Osteocyte (in vitro differentiated cells): Measurements from ENCODE around the gene DCAF8L1. TPM values are rescaled to one million over a fixed set of nuclear protein-coding genes. Genes with fewer than 3 reads are reported as not detected.
"Not testable (repeated sequence)": the region's sequence is repeated elsewhere in the genome, so short reads cannot be mapped to it uniquely, and the experiment has no call there.

ENCODE experiments used
- DNase-seq: peaks from one replicate; pipeline ENCODE4 v3.0.0; 2021; ENCODE audit warnings: mixed read lengths; ENCODE audit not compliant: unreplicated experiment; ENCODE audit errors: extremely low spot score
- H3K27ac Mint-ChIP-seq: one replicate; pipeline ENCODE4 v1.8.0; 2021; ENCODE audit warnings: mild to moderate bottlenecking, mixed read lengths; ENCODE audit not compliant: unreplicated experiment
- H3K27me3 Mint-ChIP-seq: one replicate; pipeline ENCODE4 v1.8.0; 2021; ENCODE audit warnings: mixed read lengths; ENCODE audit not compliant: unreplicated experiment
- H3K36me3 Mint-ChIP-seq: one replicate; pipeline ENCODE4 v1.8.0; 2021; ENCODE audit warnings: mixed read lengths; ENCODE audit not compliant: unreplicated experiment
- H3K4me1 Mint-ChIP-seq: one replicate; pipeline ENCODE4 v1.8.0; 2021; ENCODE audit warnings: mixed read lengths; ENCODE audit not compliant: unreplicated experiment
- H3K4me3 Mint-ChIP-seq: one replicate; pipeline ENCODE4 v1.8.0; 2021; ENCODE audit warnings: mild to moderate bottlenecking, moderate library complexity, mixed read lengths; ENCODE audit not compliant: unreplicated experiment
- H3K9me3 Mint-ChIP-seq: one replicate; pipeline ENCODE4 v1.8.0; 2021; ENCODE audit warnings: mixed read lengths; ENCODE audit not compliant: unreplicated experiment
- CTCF ChIP-seq: fragments of 200-600 bp; sonication (generic); IDR thresholded peaks from 2 replicates; pipeline ENCODE4 v1.5.0; 2021; ENCODE audit warnings: antibody characterized with exemption, mild to moderate bottlenecking, moderate library complexity
- total RNA-seq: library from RNA; stranded (reverse); gene quantifications from 2 replicates; pipeline ENCODE4 v1.2.1, GENCODE V29; 2021

Gene DCAF8L1
- total RNA-seq, 1 donor from 2014 or later = not detected

GRCh38 chrX:27964432-27964831 is 16.8 kb downstream of the DCAF8L1 start:
- no peak for TF ChIP-seq CTCF
- Mint-ChIP-seq H3K27ac (no peak overlapping the region), H3K27me3 (no peaks in the 10 kb centered on the region), H3K36me3 (no peaks in the 10 kb centered on the region), H3K9me3 (peaks cover 21% of the 10 kb centered on the region), H3K4me3 (no peak overlapping the region), H3K4me1 (no peaks in the 10 kb centered on the region)
- no peak for DNase-seq

GRCh38 chrX:27960410-27960809 is 20.8 kb downstream of the DCAF8L1 start:
- H3K9me3 Mint-ChIP-seq = peaks cover 21% of the 10 kb centered on the region
- not testable (repeated sequence) for H3K36me3 Mint-ChIP-seq, H3K27ac Mint-ChIP-seq, H3K4me3 Mint-ChIP-seq, DNase-seq, H3K4me1 Mint-ChIP-seq, H3K27me3 Mint-ChIP-seq

GRCh38 chrX:27953171-27953570 is 28.1 kb downstream of the DCAF8L1 start:
- Mint-ChIP-seq H3K27ac (no peak overlapping the region), H3K4me1 (no peaks in the 10 kb centered on the region), H3K36me3 (no peaks in the 10 kb centered on the region), H3K27me3 (no peaks in the 10 kb centered on the region), H3K9me3 (peaks cover 10% of the 10 kb centered on the region), H3K4me3 (no peak overlapping the region)
- DNase-seq = no peak
- no peak for TF ChIP-seq CTCF

GRCh38 chrX:27933361-27933760 is 47.9 kb downstream of the DCAF8L1 start:
- Mint-ChIP-seq H3K27ac (no peak overlapping the region), H3K4me1 (peaks cover 6% of the 10 kb centered on the region), H3K27me3 (no peaks in the 10 kb centered on the region), H3K36me3 (no peaks in the 10 kb centered on the region), H3K4me3 (no peak overlapping the region), H3K9me3 (no peaks in the 10 kb centered on the region)
- DNase-seq = no peak
- TF ChIP-seq CTCF = no peak

Other genes with a start within 250 kb of the DCAF8L1 start
- gene MAGEB10, start 173.5 kb downstream of the DCAF8L1 start, total RNA-seq = not detected in 2 replicates